NCI-H2227 treated with DMSO at 0.1 percent for 48 hours (cell line): ENCODE data around the gene GYS1.
A peak's percentile ranks its signal among the peaks of the same experiment; 100 is the strongest.

Source experiments
- DNase-seq: peaks from one replicate; lab custom pipeline; 2025; lab: John Stamatoyannopoulos, UW

The GYS1 gene

DNA sequence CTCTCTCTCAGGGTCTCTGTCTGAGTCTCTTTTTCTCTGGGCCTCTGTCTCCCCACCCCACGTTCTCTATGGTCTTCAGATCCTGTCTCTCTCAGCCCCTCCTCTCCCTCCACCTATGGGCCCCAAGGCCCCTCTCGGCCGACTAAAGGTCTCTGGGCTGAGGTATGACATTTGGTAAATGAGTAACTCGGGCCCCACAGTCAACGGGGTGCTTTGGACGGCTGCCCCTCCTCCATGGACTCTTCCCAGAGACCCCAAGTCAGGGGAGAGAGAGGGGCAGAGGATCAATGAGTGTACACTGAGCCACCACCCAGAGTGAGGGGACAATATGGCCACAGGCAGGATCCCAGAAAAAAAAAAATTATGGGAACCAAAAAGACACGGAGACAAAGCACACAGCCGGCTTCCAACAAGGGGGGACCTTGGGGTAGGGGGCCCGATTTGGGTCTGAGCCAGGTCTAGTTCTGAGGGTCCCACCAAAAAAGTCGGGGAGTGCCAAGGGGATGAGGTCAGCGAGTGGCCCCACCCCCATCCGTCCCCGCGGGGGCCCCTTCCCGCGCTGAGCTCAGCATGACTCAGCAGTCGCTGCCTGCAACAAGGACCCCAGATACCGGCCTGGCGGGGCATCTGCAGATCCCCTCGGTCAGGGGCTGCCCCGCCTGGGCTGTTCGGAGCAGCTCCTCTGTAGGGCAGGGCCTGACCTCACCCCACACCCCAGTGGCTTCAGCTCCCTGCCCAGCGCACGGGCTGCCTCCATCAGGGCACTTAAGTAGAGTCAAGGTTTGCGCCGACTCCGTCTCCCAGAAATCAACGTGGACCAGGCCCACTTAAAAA lies 29.5 kb downstream of the GYS1 start:
- no peak for DNase-seq

DNA sequence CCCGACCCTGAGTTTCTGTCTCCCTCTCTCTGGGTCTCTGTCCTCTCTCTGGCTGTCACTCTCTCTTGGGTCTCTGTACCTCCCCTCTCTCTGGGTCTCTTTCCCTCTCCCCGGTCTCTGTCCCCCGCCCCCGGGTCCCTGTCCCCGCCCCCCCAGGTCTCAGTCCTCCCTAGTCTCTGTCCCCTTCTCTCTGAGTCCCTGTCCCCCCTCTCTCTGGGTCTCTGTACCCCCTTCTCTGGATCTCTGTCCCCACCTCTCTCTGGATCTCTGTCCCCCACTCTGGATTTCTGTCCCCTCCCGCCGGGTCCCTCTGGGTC lies 30.3 kb downstream of the GYS1 start:
- no peak for DNase-seq

DNA sequence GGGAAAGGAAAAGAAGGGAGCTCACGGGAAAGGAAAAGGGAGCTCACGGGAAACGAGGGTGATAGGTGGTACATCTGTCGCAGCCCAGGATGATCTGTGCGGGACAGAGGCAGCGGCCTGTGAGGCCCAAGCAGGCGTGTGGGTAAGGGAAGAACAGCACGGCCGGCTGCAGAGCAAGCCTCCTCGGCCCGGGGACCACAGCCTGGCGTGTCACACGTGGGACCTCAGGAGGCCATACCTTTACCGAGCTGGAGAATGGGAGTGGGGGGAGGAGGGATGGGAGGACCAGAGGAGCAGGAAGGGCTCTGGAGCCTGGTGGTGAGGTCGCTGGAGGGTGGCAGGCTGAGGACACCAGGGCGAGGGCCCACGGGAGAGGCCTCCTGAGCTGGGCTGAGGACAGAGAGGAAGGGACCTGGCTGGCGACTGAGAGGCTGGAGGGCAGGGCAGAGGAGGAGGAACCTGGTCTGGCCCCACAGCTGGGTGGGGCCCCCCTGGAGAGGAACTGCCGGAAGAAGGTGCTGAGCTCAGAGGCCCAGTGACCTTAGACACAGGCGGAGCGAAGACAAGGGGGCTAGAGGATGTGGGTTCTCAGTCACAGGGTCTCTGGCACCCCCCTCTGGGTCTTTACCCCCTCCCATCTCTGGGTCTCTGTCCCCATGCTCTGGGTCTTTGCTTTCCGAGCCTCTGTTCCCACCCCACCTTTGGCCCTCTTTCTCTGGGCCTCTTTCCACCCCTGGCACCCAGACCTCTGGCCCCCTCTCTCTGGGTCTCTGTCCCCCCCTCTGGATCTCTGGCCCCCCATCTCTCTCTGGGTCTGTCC lies 30.9 kb downstream of the GYS1 start:
- DNase-seq = no peak

DNA sequence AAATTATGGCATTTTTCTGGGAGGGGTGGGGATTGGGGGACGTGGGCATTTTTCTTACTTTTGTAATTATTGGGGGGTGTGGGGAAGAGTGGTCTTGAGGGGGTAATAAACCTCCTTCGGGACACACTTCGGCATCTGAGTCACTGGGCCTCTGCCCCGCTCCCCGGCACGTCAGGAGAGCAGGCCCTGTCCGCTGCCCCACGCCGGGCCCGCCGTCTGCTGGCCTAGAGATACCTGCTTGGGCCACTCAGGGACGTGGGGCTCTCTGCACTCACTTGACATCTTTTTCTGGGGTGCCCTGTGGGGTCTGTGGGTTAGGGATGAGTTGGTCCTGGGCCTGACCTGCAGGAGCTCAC lies 31.5 kb downstream of the GYS1 start:
- DNase-seq = no peak

DNA sequence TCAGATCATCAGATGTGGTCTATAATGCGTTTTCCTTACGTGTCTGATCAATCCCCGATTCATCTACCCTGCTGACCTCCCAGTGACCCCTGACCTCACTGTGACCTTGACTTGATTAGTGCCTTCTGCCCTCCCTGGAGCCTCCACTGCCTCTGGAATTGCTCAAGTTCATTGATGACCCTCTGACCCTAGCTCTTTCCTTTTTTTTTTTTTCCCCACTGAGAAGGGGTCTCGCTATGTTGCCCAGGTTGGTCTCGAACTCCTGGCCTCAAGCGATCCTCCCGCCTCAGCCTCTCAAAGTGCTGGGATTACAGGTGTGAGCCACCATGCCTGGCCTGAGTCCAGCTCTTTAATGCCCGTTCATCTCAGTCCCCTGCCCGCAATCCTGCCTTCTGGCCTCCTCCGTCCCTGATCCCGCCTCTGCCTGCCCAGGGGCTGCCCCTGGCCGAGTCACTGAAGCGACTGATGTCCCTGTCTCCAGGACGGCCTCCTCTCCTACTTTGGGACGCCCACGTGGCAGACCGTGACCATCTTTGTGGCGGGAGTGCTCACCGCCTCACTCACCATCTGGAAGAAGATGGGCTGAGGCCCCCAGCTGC lies 32.0 kb downstream of the GYS1 start:
- no peak for DNase-seq

DNA sequence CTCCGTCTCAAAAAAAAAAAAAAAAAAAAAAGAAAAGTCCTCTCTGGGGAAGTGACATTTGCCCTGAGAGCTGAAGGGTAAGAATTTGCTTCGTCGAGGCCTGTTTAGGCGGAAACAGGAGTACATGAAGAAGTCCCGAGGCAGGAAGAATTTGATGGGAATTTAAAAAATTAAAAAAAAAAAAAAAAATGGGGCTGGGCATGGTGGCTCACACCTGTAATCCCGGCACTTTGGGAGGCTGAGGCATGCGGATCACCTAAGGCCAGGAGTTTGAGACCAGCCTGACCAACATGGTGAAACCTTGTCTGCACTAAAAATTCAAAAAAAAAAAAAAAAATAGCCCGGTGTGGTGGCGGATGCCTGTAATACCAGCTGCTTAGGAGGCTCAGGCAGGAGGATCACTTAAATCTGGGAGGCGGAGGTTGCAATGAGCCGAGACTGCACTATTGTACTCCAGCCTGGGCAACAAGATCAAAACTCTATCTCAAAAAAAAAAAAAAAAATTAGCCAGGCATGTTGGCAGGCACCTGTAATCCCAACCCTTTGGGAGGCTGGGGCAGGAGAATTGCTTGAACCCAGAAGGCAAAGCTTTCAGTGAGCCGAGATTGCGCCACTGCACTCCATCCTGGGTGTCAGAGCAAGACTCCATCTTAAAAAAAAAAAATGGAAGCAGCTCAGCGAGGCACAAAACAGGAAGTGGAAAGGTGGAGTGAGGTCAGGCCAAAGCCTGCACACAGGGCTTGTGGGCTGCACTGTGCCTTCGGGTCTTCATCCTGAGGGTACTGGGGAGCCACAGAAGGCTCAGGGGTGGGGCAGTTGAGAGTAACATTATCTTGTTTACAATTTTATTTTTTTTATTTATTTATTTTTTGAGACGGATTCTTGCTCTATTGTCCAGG lies 33.5 kb downstream of the GYS1 start:
- DNase-seq = no peak

DNA sequence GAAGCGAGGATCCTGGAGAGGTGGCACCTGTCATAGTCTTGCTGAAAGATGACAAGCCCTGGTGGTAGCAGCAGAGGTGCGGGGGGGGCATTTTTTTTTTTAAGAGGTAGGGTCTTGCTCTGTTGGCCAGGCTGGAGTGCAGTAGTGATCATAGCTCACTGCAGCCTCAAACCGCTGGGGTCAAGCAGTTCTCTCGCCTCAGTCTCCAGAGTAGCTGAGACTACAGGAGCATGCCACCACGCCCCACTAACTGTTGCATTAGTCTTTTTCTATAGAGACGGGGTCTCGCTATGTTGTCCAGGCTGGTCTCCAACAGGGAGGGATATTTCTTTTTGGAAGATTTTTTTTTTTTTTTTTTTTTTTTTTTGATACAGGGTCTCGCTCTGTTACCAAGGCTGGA lies 35.1 kb downstream of the GYS1 start:
- no peak for DNase-seq

DNA sequence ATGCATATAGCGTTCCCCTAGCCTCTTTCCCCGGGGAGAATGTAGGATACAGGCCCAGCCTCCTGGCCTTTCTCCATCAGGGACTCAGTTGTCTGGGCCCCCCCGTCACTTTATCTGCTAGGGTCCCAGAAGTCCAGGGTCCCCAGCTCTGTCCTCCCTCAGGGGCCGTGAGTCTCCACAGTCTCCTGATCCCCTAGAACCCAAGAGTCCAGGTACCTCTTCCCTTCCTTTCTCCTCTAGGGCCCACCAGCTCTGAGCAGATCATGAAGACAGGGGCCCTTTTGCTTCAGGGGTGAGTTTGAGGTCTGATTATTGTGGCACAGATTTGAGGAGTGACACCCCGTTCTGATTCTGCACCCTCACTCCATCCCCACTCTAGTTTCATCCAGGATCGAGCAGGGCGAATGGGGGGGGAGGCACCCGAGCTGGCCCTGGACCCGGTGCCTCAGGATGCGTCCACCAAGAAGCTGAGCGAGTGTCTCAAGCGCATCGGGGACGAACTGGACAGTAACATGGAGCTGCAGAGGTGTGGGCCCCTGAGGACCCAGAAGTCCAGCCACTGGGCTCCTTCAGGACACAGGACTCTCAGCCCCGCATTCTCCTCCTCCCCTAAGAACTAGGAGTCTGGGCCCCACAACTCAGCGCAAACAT lies 37.7 kb downstream of the GYS1 start:
- DNase-seq = no peak

DNA sequence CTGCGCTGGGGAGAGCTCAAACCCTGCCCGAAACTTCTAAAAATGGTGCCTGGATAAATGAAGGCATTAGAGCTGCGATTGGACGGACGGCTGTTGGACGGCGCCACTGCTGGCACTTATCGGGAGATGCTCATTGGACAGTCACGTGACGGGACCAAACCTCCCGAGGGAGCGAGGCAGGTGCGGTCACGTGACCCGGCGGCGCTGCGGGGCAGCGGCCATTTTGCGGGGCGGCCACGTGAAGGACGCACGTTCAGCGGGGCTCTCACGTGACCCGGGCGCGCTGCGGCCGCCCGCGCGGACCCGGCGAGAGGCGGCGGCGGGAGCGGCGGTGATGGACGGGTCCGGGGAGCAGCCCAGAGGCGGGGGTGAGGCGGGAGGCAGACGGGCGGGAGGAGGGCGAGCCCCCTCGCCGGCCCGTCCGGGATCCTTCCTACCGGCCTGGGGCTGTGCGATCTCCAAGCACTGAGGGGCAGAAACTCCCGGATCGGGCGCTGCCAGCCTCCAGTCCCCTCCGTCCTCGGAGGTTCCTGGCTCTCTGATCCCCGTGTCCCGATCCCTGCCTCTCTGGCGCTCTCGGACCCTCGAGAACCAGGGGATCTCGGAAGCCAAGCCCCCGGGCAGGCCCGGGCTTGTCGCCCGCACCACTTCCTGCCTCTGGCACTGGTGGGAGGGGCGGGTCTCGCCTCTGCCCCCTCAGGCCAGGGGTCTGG lies 38.4 kb downstream of the GYS1 start, which contains the start of gene BAX:
Gene BAX (plus strand): TSS at position 281 of the 713 bp plus-strand sequence. CDS start 54 bp downstream, at position 335.
- peak; percentile 91 for DNase-seq

DNA sequence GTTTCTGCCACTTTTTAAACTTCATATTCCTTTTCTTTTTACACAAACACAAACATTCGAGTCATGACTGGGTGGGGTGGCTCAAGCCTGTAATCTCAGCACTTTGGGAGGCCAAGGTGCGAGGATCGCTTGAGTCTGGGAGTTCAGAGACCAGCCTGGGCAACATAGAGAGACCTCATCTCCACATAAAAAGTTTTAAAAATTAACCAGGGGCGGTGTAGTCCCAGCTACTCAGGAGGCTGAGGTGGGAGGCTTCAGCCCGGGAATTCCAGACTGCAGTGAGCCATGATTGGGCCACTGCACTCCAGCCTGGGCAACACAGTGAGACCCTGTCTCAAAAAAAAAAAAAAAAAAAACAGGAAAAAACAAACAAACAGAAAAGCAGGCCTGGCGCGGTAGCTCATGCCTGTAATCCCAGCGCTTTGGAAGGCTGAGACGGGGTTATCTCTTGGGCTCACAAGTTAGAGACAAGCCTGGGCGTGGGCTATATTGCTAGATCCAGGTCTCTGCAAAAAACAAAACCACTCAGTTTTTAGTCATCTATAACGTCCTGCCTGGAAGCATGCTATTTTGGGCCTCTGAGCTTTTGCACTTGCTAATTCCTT lies 39.0 kb downstream of the GYS1 start:
- DNase-seq = no peak

DNA sequence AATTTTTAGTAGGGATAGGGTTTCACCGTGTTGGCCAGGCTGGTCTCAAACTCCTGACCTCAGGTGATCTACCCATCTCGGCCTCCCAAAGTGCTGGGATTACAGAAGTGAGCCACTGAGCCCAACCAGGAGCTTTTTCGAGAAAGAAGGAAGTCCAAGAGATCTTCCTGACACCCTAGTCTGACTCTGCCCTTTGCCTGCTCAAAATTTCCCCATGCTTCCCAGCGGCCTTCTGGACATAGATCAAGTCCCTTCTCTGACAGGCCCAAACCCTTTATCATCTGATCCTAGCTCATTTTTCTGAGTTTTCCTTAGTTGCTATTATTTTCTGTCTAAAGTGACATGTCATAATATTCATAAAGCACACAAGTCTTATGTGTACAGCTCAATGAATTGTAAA lies 40.0 kb downstream of the GYS1 start:
- no peak for DNase-seq

DNA sequence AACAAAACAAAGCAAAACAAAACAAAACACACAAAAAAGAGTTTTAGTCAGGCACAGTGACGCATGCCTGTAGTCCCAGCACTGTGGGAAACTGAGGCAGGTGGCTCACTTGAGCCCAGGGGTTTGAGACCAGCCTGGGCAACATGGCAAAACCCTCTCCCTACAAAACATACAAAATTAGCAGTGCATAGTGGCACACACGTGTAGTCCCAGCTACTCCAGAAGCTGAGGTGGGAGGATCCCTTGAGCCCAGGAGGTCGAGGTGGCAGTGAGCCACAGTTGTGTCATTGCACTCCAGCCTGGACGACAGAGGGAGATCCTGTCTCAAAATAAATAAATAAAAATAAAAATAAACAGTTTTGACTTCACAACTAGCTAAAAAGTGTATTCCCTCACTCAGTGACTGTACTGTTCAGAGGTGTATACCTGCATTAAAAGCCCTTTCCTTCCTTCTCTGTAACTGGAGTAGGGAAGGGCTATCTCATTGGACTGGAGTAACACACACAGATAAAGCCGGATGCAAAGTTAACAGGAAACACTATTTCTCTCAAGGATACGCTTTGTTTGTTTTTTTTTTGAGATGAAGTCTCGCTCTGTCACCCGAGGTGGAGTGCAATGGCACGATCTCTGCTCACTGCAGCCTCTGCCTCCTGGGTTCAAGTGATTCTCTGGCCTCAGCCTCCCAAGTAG lies 42.1 kb downstream of the GYS1 start:
- no peak for DNase-seq

DNA sequence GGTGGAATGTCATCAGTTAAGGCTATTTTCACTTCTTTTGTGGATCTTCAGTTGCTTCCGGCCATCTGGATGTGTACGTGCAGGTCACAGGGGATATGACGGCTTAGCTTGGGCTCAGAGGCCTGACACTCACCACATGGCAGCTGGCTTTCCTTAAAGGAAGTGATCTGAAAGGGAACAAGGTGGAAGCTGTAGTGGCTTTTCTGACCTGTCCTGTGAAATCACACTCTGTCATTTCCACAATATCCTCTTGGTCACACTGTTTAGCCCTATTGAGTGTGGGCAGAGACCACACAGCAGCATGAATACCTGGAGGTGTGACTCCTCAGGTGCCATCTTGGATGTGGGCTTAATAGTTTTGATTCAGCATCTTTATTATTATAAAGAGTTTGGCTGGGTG lies 43.0 kb downstream of the GYS1 start:
- no peak for DNase-seq

DNA sequence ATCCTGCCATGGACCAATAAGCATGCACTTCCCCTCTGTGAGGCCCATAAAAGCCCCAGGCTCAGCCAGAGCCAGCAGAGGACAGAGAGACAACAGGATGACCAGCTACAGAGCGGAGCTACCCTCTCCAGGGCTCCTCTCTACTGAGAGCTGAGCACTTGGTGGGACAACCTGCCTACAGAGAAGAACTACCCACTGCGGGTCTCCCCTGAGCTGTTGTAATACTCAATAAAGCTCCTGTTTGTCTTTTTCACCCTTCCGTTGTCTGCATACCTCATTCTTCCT lies 45.9 kb downstream of the GYS1 start:
- DNase-seq = no peak

DNA sequence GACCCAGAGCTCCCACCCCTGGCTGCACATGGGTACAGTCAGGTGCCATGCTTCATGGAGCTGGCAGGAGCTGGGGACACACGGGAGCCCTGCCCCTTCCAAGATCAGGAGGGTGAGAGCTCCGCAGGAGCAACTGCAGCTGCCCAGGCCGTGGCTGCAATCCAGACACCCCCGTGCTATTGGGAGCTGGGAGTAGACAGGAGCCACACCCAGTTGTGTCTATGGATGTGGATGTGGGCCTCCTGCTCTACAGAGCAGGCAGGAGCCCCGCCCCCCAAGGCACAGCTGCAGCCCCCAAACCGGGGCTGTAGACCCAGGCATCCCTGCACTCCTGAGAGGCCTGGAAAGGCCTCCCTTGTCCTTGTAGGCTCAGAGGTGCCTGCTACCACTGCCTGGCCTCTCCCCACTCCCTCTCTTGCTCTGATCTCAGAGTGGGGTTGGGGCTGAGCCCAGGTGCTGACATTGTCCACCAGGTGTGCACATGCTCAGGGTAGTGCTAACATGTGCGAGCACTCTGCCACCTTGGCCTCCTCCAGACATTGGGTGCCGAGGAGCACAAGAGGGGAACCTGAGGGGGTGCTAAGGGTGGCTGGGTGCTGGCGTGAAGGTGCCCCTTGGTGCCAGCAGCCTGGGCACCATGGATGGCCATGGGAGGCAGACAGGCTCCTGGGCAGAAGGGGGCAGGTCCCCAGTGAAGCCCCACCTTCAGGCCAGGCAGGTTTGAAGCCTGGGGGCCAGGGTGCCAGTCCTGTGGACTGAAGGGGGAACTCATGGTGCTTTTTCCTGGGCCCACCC lies 46.4 kb downstream of the GYS1 start:
- DNase-seq = no peak

DNA sequence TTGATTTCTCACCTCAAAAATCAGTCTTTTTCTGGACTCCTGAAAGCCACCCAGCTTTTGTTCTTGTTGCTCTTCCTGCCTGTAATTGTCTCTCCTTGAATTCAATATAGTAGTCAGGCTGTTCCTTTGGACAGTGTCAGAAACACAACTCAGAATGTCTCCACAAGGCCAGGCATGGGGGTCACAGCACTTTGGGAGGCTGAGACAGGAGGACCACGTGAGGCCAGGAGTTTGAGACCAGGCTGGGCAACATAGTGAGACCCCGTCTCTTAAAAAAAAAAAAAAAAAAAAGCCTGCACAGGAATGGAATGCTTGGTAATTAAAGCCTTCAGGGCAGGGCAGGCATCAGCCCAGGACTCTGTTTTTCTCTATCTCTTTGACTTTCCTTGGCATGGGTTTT lies 47.3 kb downstream of the GYS1 start:
- no peak for DNase-seq

DNA sequence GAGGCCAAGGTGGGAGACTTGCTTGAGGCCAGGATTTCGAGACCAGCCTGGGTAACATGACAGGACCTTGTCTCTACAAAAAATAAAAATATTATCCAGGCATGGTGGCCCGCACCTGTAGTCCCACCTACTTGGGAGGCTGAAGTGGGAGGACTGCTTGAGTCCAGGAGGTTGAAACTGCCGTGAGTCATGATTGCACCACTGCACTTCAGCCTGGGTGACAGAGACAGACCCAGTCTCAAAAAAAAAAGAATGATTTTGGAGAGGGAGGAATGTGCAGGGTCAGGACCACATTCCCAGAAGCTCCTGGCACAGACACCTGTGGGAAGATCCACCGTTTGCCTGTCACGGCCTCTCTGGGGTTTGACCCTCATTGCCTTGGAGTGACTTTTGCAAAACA lies 47.7 kb downstream of the GYS1 start:
- no peak for DNase-seq

DNA sequence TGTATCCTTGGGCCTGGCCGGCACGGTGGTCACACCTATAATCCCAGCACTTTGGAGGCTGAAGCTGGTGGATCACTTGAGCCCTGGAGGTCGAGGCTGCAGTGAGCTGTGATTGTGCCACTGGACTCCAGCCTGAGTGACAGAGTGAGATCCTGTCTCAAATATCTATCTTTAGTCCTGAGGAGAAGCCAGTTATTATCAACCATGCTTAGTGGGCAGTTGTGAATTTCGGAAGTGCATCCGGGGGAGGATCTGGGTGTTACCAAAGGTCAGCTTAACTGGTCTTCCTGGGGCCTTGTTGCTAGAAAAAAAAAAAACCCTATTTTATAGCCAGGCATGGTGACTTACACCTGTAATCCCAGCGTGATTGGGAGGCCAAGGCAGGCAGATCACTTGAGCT lies 50.0 kb downstream of the GYS1 start:
- DNase-seq = no peak

DNA sequence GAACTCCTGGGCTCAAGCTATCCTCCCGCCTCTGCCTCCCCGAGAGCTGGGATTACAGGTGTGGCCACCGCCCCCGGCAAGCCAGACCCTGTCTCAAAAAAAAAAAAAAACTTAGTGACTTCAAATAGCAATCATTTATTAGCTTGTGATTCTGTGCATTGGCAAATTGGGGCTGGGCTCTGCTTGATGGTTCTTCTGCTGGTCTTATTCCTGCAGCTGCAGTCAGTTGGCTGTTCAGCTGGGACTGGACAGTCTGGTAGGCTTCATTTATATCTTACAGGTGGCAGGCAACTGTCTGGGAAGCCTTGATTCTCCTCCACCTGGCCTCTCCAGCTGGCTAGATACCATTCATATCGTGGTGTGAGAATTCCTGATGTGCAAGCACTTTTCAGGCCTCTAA lies 52.2 kb downstream of the GYS1 start:
- DNase-seq = no peak
